ENCODE data around the gene PRDX3. TPM values are rescaled to one million over a fixed set of nuclear protein-coding genes. Genes with fewer than 3 reads are reported as not detected.
"Not testable (repeated sequence)": the region's sequence is repeated elsewhere in the genome, so short reads cannot be mapped to it uniquely, and the experiment has no call there.

Gene PRDX3
- total RNA-seq, 1 donor from 2014 or later, result 285 TPM

- DNase-seq (ENCODE audit: missing footprints) (no peak), ATAC-seq (no peak)
- intact Hi-C loops (cut with DNase I), result loop anchor here (10.0 kb wide), 1 partner anchor 409 kb away; no protein-coding TSS in a partner anchor
These were observed 2.4 kb downstream of the PRDX3 start for GRCh38 chr10:119176166-119176565.

- intact Hi-C loops (cut with DNase I), result loop anchor here (10.0 kb wide), 1 partner anchor 411 kb away; no protein-coding TSS in a partner anchor
- DNase-seq (ENCODE audit: missing footprints) (no peak), ATAC-seq (no peak)
These were observed 4.5 kb downstream of the PRDX3 start for GRCh38 chr10:119174109-119174508.

GRCh38 chr10:119167041-119167440, 11.6 kb downstream of the PRDX3 start:
- intact Hi-C loops (cut with DNase I), result loop anchor here (5.0 kb wide), 1 partner anchor 85 kb away; the partner anchor contains the start of gene EIF3A
- no peak for ATAC-seq
- DNase-seq (ENCODE audit: missing footprints), result no peak

- ATAC-seq (no peak), DNase-seq (ENCODE audit: missing footprints) (no peak)
- intact Hi-C loops (cut with DNase I), result loop anchor here (5.0 kb wide), 1 partner anchor 84 kb away; the partner anchor contains the start of gene EIF3A
These were observed 12.0 kb downstream of the PRDX3 start for GRCh38 chr10:119166564-119166963.

GRCh38 chr10:119166118-119166500, 12.5 kb downstream of the PRDX3 start:
- no peak for ATAC-seq
- intact Hi-C loops (cut with DNase I), result loop anchor here (5.0 kb wide), 1 partner anchor 84 kb away; the partner anchor contains the start of gene EIF3A

GRCh38 chr10:119165171-119166117, 13.2 kb downstream of the PRDX3 start, which contains the start of gene SFXN4:
SFXN4 (minus strand) TSS chr10:119165714; CDS start chr10:119165647, 67 bp downstream.
- ATAC-seq (peak; percentile 97), DNase-seq (ENCODE audit: missing footprints) (peak; percentile 93)
- intact Hi-C loops (cut with DNase I), result loop anchor here (5.0 kb wide), 1 partner anchor 83 kb away; the partner anchor contains the start of gene EIF3A

More at GRCh38 chr10:119166118-119166500, 12.5 kb downstream of the PRDX3 start:
- no peak for DNase-seq (ENCODE audit: missing footprints)

- intact Hi-C loops (cut with DNase I), result no loop called here
- ATAC-seq (no peak), DNase-seq (ENCODE audit: missing footprints) (no peak)
These were observed 16.0 kb downstream of the PRDX3 start for GRCh38 chr10:119162452-119163092.

GRCh38 chr10:119161680-119162451, 16.7 kb downstream of the PRDX3 start:
- DNase-seq (ENCODE audit: missing footprints) (no peak), ATAC-seq (no peak)
- intact Hi-C loops (cut with DNase I), result no loop called here

- no peak for DNase-seq (ENCODE audit: missing footprints)
- no peak for ATAC-seq
- intact Hi-C loops (cut with DNase I), result no loop called here
These were observed 19.3 kb downstream of the PRDX3 start for GRCh38 chr10:119159332-119159731.

GRCh38 chr10:119153661-119154060, 25.0 kb downstream of the PRDX3 start:
- intact Hi-C loops (cut with DNase I), result no loop called here
- no peak for DNase-seq (ENCODE audit: missing footprints)
- ATAC-seq, result no peak

- ATAC-seq (no peak), DNase-seq (ENCODE audit: missing footprints) (no peak)
- intact Hi-C loops (cut with DNase I), result no loop called here
These were observed 25.6 kb downstream of the PRDX3 start for GRCh38 chr10:119153041-119153440.

- intact Hi-C loops (cut with DNase I); ATAC-seq; DNase-seq (ENCODE audit: missing footprints): not testable (repeated sequence)
These were observed 27.0 kb downstream of the PRDX3 start for GRCh38 chr10:119151601-119152000.

GRCh38 chr10:119149729-119150128, 28.9 kb downstream of the PRDX3 start:
- intact Hi-C loops (cut with DNase I), result no loop called here
- no peak for ATAC-seq
- no peak for DNase-seq (ENCODE audit: missing footprints)

- intact Hi-C loops (cut with DNase I), result no loop called here
- DNase-seq (ENCODE audit: missing footprints) (no peak), ATAC-seq (no peak)
These were observed 29.5 kb downstream of the PRDX3 start for GRCh38 chr10:119149157-119149556.

GRCh38 chr10:119143657-119144056, 35.0 kb downstream of the PRDX3 start:
- intact Hi-C loops (cut with DNase I), result no loop called here
- DNase-seq (ENCODE audit: missing footprints), result no peak
- no peak for ATAC-seq

- ATAC-seq (no peak), DNase-seq (ENCODE audit: missing footprints) (no peak)
- intact Hi-C loops (cut with DNase I), result no loop called here
These were observed 37.9 kb downstream of the PRDX3 start for GRCh38 chr10:119140603-119141245.

GRCh38 chr10:119139464-119140067, 39.0 kb downstream of the PRDX3 start:
- intact Hi-C loops (cut with DNase I), result no loop called here
- no peak for DNase-seq (ENCODE audit: missing footprints)
- ATAC-seq, result peak; percentile 55
